M059J (cell line): Measurements from ENCODE around the gene SYCP2. TPM values are rescaled to one million over a fixed set of nuclear protein-coding genes. Genes with fewer than 3 reads are reported as not detected.
A peak's percentile ranks its signal among the peaks of the same experiment; 100 is the strongest.
"Not testable (repeated sequence)": the region's sequence is repeated elsewhere in the genome, so short reads cannot be mapped to it uniquely, and the experiment has no call there.

Experiments used
- DNase-seq: peaks from one replicate; pipeline ENCODE4 v3.0.0-alpha.2; 2012; ENCODE audit warnings: low read depth
- total RNA-seq: library from RNA; depleted of rRNA; stranded (reverse); fragments of >200 nt; shearing (Covaris generic); gene quantifications from 2 replicates; pipeline ENCODE4 v1.2.3, GENCODE V29; 2014

SYCP2 gene
- total RNA-seq, 1 experiment from 2014 or later: 0.79 TPM

DNA sequence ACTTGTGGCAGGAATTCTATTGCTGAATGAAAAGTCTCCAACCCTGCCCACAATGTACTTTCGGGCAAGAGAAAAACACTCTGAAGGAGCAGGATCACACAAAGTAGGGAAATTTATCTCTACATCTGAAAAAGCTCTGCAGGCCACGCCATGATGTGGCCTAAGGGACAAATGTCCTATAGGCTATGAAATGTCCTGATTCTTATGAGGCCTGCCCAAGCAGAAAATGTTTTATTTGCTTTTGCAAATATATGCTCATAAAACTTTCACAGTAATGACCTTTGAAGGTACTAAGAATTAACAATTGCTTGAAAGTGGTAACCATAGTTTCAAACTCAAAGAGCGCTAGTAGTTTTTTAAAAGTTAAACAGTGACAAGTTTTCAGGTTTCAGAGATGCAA is 31.0 kb downstream of the SYCP2 start:
- DNase-seq: no peak

DNA sequence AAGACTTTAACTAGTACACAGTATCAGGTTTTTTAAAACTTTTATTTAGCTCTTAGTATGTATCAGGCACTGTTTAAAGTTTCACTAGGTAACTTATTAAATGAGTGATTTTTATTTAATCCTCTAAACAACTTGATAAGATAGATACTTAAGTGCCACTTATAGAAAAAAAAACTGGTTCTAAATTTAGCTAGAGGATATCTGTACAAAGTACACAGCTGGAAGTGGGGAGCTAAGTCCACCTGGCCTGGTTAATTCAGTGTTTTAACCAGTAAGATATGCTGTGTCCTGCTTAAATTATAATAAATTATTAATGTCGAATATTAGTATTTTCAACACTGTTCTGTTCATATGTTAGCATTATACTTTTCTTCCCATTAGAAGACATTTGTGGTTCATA is 37.5 kb downstream of the SYCP2 start:
- no peak for DNase-seq

DNA sequence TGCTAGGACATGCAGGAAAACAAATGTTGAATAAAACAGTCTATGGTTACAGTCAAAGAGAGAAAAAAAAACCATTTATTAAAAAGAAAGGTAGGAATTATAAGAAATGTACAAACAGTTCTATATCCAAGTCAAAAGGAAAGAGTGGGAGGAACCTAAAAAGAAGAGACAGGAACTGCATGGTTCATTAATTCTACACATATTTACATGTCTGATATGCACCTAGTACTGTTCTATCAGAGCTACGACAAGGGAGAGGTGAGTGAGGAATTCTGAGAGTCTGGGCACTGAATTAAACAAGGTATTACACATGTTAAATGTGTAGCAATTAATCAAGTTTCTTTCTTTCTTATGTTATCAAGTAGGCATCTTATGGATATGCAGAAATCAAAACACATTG is 41.9 kb downstream of the SYCP2 start:
- DNase-seq: no peak

DNA sequence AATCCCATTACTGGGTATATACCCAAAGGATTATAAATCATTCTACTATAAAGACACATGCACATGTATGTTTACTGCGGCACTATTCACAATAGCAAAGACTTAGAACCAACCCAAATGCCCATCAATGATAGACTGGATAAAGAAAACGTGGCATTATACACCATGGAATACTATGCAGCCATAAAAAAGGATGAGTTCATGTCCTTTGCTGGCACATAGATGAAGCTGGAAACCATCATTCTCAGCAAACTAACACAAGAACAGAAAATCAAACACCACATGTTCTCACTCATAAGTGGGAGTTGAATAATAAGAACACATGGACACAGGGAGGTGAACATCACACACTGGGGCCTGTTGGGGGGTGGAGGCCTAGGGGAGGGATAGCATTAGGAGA is 43.4 kb downstream of the SYCP2 start:
- DNase-seq: not testable (repeated sequence)

DNA sequence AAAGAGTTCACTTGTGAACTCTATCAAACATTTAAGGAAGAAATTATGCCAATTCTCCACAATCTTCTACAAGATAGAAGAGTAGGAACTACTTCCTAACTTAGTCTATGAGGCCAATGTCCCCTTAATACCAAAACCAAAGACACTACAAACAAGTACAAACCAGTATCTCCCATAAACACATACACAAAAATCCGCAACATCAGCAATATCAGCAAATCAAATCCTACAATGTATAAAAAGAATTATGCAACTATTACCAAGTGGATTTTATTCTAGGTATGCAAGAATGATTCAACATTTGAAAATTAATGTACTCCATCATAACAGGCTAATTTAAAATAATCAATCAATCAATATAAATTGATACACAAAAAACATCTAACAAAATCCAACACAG is 45.4 kb downstream of the SYCP2 start:
- no peak for DNase-seq

DNA sequence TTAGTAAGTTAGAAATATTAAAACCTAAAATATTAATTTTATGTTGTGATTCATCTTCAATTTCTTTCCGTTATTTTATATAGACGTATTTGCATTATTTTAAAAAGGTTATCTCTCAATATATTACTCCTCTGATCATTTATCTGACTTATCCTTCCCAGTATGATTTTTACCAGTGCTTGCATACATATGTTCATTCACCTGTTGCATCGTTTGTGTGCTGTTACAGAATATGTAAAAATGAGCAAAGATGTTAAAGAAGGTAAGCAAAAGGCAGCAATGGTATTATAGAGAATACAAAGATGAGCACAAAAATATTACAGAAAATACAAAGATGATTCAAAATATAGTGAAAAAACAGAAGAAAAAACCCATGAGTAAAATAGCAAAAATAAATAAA is 48.9 kb downstream of the SYCP2 start:
- no peak for DNase-seq

DNA sequence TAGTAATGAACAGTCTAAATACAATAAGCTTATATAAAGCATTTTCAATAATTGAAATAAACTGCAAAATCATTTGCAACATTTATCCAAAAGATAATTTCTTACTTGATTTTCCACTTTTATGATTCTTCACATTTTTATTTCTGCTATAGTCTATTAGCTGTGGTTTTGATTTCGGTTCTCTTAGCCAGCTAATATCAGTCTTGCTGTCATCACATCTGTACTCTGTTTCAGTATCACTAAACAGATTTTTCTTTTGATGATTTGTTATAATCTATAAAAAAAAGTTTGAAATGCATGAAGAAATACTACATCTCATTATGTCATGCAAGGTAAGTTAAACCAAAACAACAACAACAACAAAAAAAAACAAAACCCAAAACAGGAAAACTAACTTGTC is 53.2 kb downstream of the SYCP2 start:
- no peak for DNase-seq

DNA sequence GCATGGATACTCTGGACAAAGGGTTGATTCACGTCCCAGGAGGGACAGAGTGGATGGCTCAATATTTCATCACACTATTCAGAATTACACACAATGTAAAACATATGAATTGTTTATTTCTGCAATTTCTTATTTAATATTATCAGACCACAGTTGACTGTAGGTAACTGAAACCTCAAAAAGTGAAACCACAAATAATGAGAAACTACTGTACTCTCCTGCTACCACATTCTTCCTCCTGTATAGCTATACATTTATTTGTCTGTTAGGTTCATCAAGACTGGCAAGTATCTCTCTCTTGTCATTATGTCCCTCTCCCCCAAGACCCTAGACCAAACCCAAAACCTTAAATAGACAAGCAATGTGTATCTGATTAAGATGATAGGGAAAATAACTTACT is 60.0 kb downstream of the SYCP2 start:
- no peak for DNase-seq

DNA sequence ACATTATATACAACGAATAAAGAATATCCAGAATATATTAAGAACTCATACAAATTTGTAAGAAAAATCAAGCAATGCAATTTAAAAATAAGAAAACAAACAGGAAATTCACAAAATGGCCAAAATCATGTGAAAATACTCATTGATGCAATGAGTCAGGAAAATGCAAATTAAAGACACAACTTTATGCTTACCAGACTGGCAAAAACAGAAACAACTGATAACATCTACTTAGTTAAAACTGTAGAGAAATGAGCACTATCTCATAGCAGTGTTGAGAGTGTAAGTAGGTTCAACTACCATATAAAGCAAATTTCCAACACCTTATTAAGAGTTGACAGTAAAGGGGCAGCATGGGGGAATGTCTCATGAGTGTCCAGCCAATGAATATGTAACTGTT is 62.3 kb downstream of the SYCP2 start:
- no peak for DNase-seq

DNA sequence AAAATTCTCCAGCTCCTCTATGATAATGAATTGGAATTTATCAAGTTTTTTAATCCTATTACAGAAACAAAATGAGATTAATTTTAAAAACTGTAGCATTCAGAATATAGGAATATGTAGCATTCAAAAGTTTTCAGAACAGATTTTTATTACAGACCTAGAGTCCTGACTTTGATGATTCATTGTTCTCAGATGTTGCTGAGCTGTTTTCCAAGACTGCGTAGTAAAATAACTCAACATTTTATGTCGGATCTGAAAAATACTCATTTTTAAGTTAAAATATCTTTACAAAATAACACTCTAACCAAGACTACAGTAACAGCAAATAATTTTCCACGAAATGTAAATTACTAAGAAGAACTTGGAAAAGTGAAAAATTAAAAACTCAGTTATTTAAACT is 67.1 kb downstream of the SYCP2 start:
- DNase-seq: no peak

DNA sequence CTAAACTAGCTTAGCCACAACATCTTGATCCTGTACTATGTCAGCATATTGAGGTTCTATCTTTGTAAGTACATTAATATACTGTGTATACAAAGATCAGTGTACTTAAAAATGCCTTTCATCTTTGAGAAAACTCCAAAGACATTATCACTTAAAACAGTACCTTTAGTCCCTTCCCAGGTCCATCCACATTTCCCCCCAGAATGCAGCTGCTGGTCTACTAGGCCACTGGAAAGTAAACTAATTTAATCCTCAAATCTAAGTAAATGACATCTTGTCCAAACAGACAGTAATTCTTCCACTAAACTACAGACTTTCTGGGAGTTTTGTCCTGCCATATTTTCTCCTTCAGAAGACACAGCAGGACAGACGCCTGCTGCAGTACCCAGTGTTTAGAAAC is 68.7 kb downstream of the SYCP2 start:
- DNase-seq: no peak

DNA sequence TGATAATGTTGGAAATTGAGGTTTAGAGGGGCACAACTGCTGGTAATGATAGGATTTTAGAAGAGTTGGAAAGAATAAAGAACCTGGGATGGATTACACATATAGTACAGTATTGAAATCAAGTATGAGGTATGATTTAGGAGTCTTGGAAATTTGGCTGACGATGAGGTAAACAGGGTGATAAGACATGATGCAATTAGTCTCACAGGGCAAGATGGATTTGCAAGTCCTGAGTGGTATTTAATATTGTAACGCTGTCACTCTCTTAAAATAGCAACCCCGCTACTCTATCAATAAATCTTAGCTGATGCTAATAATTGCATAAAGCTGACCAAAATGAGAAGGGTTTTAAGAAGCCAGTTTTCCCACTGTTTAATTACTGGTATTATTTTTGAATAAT is 70.4 kb downstream of the SYCP2 start:
- DNase-seq: no peak

DNA sequence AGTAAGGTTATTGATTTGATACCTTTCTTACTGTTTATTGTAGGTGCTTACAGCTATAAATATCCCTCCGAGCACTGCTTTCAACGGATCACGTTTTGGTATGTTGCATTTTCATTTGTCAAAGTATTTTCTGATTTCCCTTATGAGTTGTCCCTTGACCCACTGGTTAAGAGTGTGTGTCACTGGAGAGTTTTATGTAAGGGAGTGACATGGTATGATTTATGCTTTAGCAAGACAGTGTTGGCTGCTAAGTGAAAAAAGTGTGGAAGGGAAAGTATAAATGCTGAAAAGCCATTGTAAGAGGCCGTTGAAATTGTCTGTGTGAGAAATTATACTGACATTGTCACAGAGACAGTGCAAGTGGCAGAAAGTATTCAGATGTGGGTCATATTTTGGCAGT is 72.0 kb downstream of the SYCP2 start:
- DNase-seq: no peak

DNA sequence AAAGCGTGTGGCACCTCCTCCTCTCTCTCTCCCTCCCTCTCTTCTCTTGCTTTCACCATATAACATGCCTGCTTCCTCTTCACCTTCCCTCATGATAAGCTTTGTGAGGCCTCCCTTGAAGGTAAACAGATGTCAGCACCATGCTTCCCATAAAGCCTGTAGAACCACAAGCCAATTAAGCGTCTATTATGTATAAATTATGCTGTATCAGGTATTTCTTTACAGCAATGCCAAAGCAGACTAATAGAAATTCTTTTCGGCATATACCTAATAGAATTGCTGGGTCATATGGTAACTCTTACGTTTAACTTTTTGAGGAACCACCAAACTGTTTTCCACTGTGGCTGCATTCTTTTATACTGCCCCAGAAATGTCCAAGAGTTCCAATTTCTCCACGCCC is 75.0 kb downstream of the SYCP2 start:
- DNase-seq: no peak

DNA sequence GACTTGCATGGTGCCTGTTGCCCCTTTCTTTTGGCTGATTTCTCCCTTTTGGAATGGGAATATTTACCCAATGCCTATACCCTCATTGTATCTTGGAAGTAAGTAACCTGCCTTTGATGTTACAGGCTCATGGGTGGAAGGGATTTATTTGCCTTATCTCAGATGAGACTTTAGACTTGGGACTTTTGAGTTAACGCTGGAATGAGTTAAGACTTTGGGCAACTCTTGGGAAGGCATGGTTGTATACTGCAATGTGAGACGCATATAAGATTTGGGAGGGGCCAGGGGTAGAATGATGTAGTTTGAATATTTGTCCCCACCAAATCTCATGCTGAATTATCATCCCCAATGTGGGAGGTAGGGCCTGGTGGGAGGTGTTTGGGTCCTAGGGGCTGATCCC is 75.5 kb downstream of the SYCP2 start:
- no peak for DNase-seq

DNA sequence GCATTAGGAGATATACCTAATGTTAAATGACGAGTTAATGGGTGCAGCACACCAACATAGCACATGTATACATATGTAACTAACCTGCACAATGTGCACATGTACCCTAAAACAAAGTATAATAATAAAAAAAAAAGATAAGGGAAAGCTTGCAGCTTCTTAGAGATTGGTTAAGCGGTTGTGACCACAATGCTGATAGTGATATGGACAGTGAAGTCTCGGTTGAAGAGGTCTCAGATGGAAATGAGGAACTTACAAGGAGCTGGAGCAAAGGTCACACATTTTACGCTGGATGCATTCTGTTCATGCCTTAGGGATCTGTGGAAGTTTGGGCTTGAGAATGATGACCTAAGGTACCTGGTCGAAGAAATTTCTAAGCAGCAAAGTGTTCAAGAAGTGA is 76.5 kb downstream of the SYCP2 start:
- not testable (repeated sequence) for DNase-seq

DNA sequence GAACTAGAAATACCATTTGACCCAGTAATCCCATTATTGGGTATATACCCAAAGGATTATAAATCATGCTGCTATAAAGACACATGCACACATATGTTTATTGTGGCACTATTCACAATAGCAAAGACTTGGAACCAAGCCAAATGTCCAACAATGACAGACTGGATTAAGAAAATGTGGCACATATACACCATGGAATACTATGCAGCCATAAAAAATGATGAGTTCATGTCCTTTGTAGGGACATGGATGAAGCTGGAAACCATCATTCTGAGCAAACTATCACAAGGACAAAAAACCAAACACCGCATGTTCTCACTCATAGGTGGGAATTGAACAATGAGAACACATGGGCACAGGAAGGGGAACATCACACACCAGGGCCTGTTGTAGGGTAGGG is 76.9 kb downstream of the SYCP2 start:
- not testable (repeated sequence) for DNase-seq

DNA sequence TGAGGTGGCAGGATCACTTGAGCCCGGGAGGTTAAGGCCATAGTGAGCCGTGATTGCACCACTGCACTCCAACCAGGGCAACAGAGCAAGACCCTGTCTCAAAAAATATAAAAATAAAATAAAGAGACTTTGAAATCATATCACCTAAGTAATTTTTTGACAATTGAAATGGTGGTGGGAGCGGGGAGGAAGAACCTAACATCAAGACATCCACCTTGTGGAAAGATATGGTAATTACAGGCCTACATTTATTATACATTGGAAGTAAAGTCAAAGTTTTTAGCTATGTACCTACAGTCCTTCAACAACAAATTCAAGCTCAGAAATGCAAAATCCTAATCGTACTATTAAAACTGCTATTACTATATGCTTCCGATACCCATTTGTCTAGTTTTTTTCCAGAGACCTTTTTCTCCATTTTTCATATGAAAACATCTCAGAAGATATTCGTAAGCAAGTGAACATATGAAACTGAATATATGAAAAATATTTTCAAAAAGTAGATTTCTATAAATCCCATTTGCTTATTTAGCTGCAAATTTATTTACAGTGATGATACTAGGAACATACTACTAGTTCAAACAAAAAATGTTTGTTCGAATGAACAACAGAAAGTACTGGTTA is 83.3 kb downstream of the SYCP2 start:
- peak; percentile 43 for DNase-seq

DNA sequence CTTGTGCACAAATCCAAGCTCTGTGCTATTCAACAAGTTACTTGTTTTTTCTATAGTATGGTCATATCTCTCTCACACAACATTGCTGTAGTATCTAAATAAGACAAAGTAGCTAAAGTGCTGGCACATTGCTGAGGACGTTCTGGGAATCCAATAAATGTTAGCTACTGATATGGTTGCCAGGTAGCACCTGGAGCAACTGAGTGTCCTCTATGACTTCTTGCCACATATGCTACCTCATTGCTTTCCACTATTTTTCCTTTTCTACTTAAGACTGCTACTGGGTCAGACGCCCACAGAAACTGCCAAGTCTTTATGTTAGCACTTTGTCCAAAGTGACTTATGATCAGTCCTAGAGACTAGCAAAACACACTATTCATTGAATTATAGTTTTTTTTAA is 85.3 kb downstream of the SYCP2 start:
- DNase-seq: no peak

DNA sequence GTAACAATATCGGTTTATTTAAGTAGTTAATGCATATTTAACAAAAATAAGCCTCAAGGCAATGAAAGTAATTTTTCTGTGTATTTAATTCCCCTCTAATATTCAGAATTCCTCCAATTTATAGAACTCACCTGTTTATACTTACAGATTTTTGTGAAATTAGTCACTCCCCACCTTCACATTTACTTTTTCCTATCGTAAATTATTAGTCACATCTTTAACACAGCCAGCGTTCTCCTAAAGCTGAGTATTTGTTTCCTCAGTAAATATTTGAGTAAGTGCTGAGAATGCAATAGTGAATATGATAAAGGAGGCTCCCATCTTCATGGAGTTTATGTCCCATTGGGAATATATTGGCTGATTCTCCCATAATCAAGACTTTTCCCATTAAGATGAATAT is 88.0 kb downstream of the SYCP2 start:
- no peak for DNase-seq

DNA sequence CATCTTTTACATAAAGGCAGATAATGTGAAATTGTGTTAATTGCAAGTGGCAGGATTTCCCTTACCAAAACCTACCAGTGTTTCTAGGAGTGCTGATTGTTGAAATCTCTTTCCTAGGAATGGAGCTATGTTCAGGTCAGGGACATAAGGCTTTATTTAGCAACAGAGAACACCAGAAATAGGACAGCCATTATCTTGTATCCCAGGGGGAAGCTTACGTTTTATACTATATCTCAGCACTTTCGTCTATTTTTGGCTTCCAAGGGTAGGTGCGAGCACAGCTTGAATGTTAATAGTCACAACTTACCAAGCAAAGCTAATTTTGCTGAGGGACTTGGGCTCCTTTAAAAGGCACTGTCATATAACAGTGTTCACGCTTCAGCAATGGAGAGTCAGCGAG is 94.0 kb downstream of the SYCP2 start:
- no peak for DNase-seq

DNA sequence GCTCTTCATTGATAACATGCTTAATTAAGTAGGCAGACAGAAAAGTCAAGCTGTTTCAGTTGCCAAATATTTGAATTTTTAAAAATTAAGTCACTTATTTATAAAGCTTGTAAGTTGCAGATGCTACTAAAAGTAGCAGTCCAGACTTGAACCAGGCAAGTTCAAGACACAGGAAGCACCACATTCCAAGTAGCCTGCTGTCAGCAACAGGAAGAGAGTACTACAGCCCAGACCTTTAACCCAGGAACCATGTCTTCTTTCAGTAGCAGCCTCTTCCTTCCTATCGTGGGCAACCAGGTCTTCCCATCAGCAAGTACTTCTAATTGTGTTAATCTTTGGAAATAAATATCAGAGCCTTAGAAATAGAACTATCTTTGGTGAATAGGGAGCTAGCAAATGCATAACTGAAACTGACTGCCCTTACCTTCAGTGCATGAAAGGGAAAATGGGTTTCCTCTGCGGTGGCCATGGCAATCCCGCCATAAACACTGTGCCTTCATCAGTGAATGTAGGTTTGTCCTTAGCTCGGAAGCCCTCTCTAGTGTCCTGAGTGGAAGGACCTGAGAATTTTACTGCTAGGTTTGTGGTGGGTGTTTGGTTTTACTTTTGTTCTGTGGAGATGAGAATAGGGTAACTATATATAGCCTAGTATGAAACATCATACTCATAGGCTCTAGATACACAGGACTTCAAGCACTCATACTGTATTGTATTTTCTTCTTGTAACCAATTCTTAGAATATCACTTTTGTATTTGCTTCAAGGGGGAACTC is 95.6 kb downstream of the SYCP2 start:
- no peak for DNase-seq

DNA sequence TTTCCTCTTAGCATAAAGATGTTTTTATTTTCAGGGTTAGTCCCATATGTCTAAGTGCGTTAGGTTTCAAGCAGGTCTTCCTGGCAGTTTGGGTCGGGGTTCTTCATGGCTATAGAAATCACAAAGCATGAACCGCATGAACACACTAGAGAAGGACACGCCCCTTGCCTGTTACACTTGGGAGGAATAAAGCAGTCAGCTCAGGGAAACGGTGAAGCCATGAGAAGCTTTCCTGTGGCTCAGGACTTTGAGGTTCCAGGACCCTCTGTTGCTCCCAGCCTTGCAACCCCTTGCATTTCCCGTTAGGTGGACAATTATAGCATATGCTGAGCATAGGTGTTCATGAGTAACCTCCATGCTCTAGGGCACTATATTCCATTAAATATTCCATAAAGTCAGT is 96.7 kb downstream of the SYCP2 start:
- DNase-seq: no peak
